IMR-90 (cell line): ENCODE results near the gene PLA2G4F. TPM values are rescaled to one million over a fixed set of nuclear protein-coding genes. Genes with fewer than 3 reads are reported as not detected.

Experiments used
- ATAC-seq: fragments of 200-7000 bp; cut with Tn5 transposase; 2 replicates; pipeline ENCODE4 v1.9.1; 2020; ENCODE audit warnings: low read depth, mild to moderate bottlenecking, moderate library complexity
- BruUV-seq: library from RNA; stranded (reverse); fragments of 400-500 nt; replicated peaks from 2 replicates; lab custom pipeline; 2021; lab: Mats Ljungman, UMichigan
- CTCF ChIA-PET: fragments of 300-600 bp; formaldehyde crosslinking; extraction: SDS; loops from one replicate; lab custom pipeline; 2021; ENCODE audit warnings: antibody characterized with exemption; lab: Yijun Ruan, JAX
- POLR2A ChIA-PET: fragments of 300-600 bp; sonication (Branson Sonifier 250); formaldehyde crosslinking; loops from one replicate; lab custom pipeline; 2022; ENCODE audit warnings: antibody characterized with exemption; ENCODE audit not compliant: unreplicated experiment; lab: Charles Lee
- DNase-seq: peaks from one replicate; pipeline ENCODE4 v3.0.0; 2013
- H2AFZ ChIP-seq: replicated peaks from 2 replicates; pipeline ENCODE3; 2013; ENCODE audit warnings: low read length, mild to moderate bottlenecking; ENCODE audit not compliant: poor library complexity
- H2AK5ac ChIP-seq: 2 replicates; pipeline ENCODE4 v1.6.1; 2013; ENCODE audit warnings: low read depth, low read length, inconsistent platforms
- H2AK9ac ChIP-seq: replicated peaks from 2 replicates; pipeline ENCODE3; 2013; ENCODE audit warnings: mild to moderate bottlenecking, low read depth, low read length, moderate library complexity; ENCODE audit not compliant: poor library complexity
- H2BK120ac ChIP-seq: 2 replicates; pipeline ENCODE4 v1.6.1; 2013; ENCODE audit warnings: low read depth, low read length, inconsistent platforms
- H2BK15ac ChIP-seq: 3 replicates; pipeline ENCODE4 v1.6.1; 2013; ENCODE audit warnings: low read depth, low read length, inconsistent platforms
- H2BK20ac ChIP-seq: 2 replicates; pipeline ENCODE4 v1.6.1; 2013; ENCODE audit warnings: low read depth, mild to moderate bottlenecking, inconsistent platforms, low read length, moderate library complexity
- H2BK5ac ChIP-seq: 2 replicates; pipeline ENCODE4 v1.6.1; 2013; ENCODE audit warnings: mild to moderate bottlenecking, low read depth, low read length, inconsistent platforms; ENCODE audit not compliant: poor library complexity, severe bottlenecking
- H3K14ac ChIP-seq: replicated peaks from 2 replicates; pipeline ENCODE4 v1.6.1; 2013; ENCODE audit warnings: low read depth, low read length, inconsistent platforms
- H3K18ac ChIP-seq: 2 replicates; pipeline ENCODE4 v1.6.1; 2013; ENCODE audit warnings: low read depth, low read length, control low read depth
- H3K23ac ChIP-seq: 2 replicates; pipeline ENCODE4 v1.6.1; 2013; ENCODE audit warnings: low read depth, low read length, inconsistent platforms
- H3K27ac ChIP-seq: 2 replicates; pipeline ENCODE4 v1.5.1; 2013; ENCODE audit warnings: mild to moderate bottlenecking, control low read depth, low read length; ENCODE audit not compliant: insufficient read depth
- H3K27me3 ChIP-seq: 2 replicates; pipeline ENCODE4 v1.6.1; 2013; ENCODE audit warnings: low read length; ENCODE audit not compliant: control insufficient read depth, insufficient read depth
- H3K36me3 ChIP-seq: 2 replicates; pipeline ENCODE4 v1.6.1; 2013; ENCODE audit warnings: low read length, mixed read lengths; ENCODE audit not compliant: control insufficient read depth, insufficient read depth
- H3K4ac ChIP-seq: 2 replicates; pipeline ENCODE4 v1.6.1; 2013; ENCODE audit warnings: low read depth, low read length, inconsistent platforms
- H3K4me1 ChIP-seq: 2 replicates; pipeline ENCODE4 v1.6.1; 2013; ENCODE audit warnings: low read length, mixed read lengths; ENCODE audit not compliant: control insufficient read depth, insufficient read depth
- H3K4me2 ChIP-seq: 2 replicates; pipeline ENCODE4 v1.6.1; 2013; ENCODE audit warnings: low read depth, mild to moderate bottlenecking, control low read depth, low read length, moderate library complexity
- H3K4me3 ChIP-seq: 2 replicates; pipeline ENCODE4 v1.5.1; 2013; ENCODE audit warnings: low read depth, mild to moderate bottlenecking, control low read depth, low read length, moderate library complexity; ENCODE audit not compliant: insufficient read depth
- H3K56ac ChIP-seq: 2 replicates; pipeline ENCODE4 v1.6.1; 2013; ENCODE audit warnings: low read length, inconsistent platforms; ENCODE audit not compliant: insufficient read depth; ENCODE audit errors: extremely low read depth
- H3K79me1 ChIP-seq, 2 experiments: 2 replicates each; pipeline ENCODE4 v1.6.1; 2013; ENCODE audit warnings: low read length in 2 of 2, inconsistent platforms in 1 of 2, low read depth in 1 of 2
- H3K9ac ChIP-seq: 2 replicates; pipeline ENCODE4 v1.6.1; 2013; ENCODE audit warnings: low read depth, low read length, control low read depth
- H3K9me1 ChIP-seq: 2 replicates; pipeline ENCODE4 v1.6.1; 2013; ENCODE audit warnings: low read length, inconsistent platforms; ENCODE audit not compliant: insufficient read depth
- H3K9me3 ChIP-seq: 2 replicates; pipeline ENCODE4 v1.6.1; 2013; ENCODE audit warnings: low read length; ENCODE audit not compliant: control insufficient read depth, insufficient read depth
- H4K20me1 ChIP-seq: 2 replicates; pipeline ENCODE4 v1.6.1; 2013; ENCODE audit warnings: low read length, inconsistent platforms; ENCODE audit not compliant: insufficient read depth
- H4K5ac ChIP-seq: 2 replicates; pipeline ENCODE4 v1.6.1; 2013; ENCODE audit warnings: mild to moderate bottlenecking, low read depth, low read length, control low read depth
- H4K8ac ChIP-seq, 2 experiments: 2 replicates each; pipeline ENCODE4 v1.6.1; 2013; ENCODE audit warnings: low read depth in 2 of 2, low read length in 2 of 2, control low read depth in 1 of 2, inconsistent platforms in 1 of 2
- H4K91ac ChIP-seq: 2 replicates; pipeline ENCODE4 v1.6.1; 2013; ENCODE audit warnings: low read depth, low read length, inconsistent platforms; ENCODE audit not compliant: insufficient read depth
- BHLHE40 ChIP-seq: fragments of 150-350 bp; IDR thresholded peaks from 2 replicates; pipeline ENCODE4 v1.6.1; 2016; ENCODE audit warnings: mild to moderate bottlenecking, low read depth, low read length
- CEBPB ChIP-seq: IDR thresholded peaks from 2 replicates; pipeline ENCODE4 v1.6.1; 2012; ENCODE audit warnings: low read depth, low read length, improper control_type of control experiment
- CHD1 ChIP-seq: IDR thresholded peaks from 2 replicates; pipeline ENCODE4 v1.6.1; 2012; ENCODE audit warnings: low read depth, low read length, improper control_type of control experiment
- FOS ChIP-seq: fragments of 150-350 bp; IDR thresholded peaks from 2 replicates; pipeline ENCODE4 v1.6.1; 2016; ENCODE audit warnings: low read depth, low read length
- MAFK ChIP-seq: IDR thresholded peaks from 2 replicates; pipeline ENCODE4 v1.6.1; 2012; ENCODE audit warnings: low read depth, low read length, improper control_type of control experiment
- MAZ ChIP-seq: IDR thresholded peaks from 2 replicates; pipeline ENCODE4 v1.6.1; 2012; ENCODE audit warnings: low read depth, mild to moderate bottlenecking, low read length, improper control_type of control experiment, moderate library complexity, borderline replicate concordance
- MXI1 ChIP-seq: IDR thresholded peaks from 2 replicates; pipeline ENCODE4 v1.6.1; 2012; ENCODE audit warnings: low read depth, mild to moderate bottlenecking, low read length, moderate library complexity, borderline replicate concordance
- NFE2L2 ChIP-seq: fragments of 150-350 bp; IDR thresholded peaks from 2 replicates; pipeline ENCODE4 v1.6.1; 2016; ENCODE audit warnings: low read depth, mild to moderate bottlenecking, low read length
- POLR2A ChIP-seq: IDR thresholded peaks from 2 replicates; pipeline ENCODE4 v1.6.1; 2012; ENCODE audit warnings: mild to moderate bottlenecking, low read depth, low read length
- RAD21 ChIP-seq: IDR thresholded peaks from 2 replicates; pipeline ENCODE4 v1.6.1; 2012; ENCODE audit warnings: low read length, improper control_type of control experiment
- RCOR1 ChIP-seq: IDR thresholded peaks from 2 replicates; pipeline ENCODE4 v1.6.1; 2012; ENCODE audit warnings: mild to moderate bottlenecking, low read length, improper control_type of control experiment; ENCODE audit not compliant: insufficient replicate concordance
- RFX5 ChIP-seq: IDR thresholded peaks from 2 replicates; pipeline ENCODE4 v1.8.0; 2012; ENCODE audit warnings: low read depth, mild to moderate bottlenecking, low read length, moderate library complexity
- SMC3 ChIP-seq: fragments of 150-350 bp; IDR thresholded peaks from 2 replicates; pipeline ENCODE4 v1.6.1; 2016; ENCODE audit warnings: low read depth, mild to moderate bottlenecking, antibody characterized with exemption, low read length, moderate library complexity
- WGBS, 2 experiments: methylation state at CpG; one replicate each; pipeline versions ENCODE4 v1.1.5 to v1.1.7; 2013; ENCODE audit warnings: missing lambda C conversion rate in 2 of 2; ENCODE audit not compliant: insufficient read length in 1 of 2; ENCODE audit errors: extremely low coverage in 2 of 2; 5-methylcytosine and 5-hydroxymethylcytosine counted together
- dilution Hi-C: fragments of 300-500 bp; cut with HindIII; formaldehyde crosslinking; loops from one replicate; pipeline ENCODE4 v1.14.3; 2018; ENCODE audit warnings: low sequenced_read_pairs; ENCODE audit not compliant: unreplicated experiment
- in situ Hi-C: fragments of 300-500 bp; cut with MboI; formaldehyde crosslinking; loops from 3 replicates; pipeline ENCODE4 v1.14.3; 2019; ENCODE audit warnings: low sequenced_read_pairs, inconsistent platforms, mixed read lengths
- intact Hi-C: fragments of 100-400 bp; cut with micrococcal nuclease; formaldehyde crosslinking; loops from 2 replicates; pipeline ENCODE4 v1.10.0; 2022
- polyA plus RNA-seq, 3 experiments: library from polyadenylated mRNA; depleted of rRNA; stranded (reverse); fragments of >200 nt; gene quantifications; 2 replicates each; pipeline ENCODE4 v1.2.3, GENCODE V29; 2012; ENCODE audit warnings: low replicate concordance in 1 of 3
- total RNA-seq: library from RNA; depleted of rRNA; stranded (reverse); fragments of >200 nt; gene quantifications from 2 replicates; pipeline ENCODE4 v1.2.3, GENCODE V29; 2012
- TF ChIP-seq, protein P1 (sequence below): fragments of 150-350 bp; IDR thresholded peaks from 2 replicates; pipeline ENCODE4 v1.6.1; 2017; ENCODE audit warnings: mild to moderate bottlenecking, antibody characterized with exemption, low read length, low read depth
- TF ChIP-seq, protein P2 (sequence below): fragments of 150-350 bp; IDR thresholded peaks from 2 replicates; pipeline ENCODE4 v1.6.1; 2016; ENCODE audit warnings: low read depth, mild to moderate bottlenecking, low read length, moderate library complexity, borderline replicate concordance
- TF ChIP-seq, protein P3 (sequence below): conservative IDR thresholded peaks from 2 replicates; pipeline ENCODE4 v1.5.1; 2012; ENCODE audit warnings: mild to moderate bottlenecking, low read depth, low read length, improper control_type of control experiment

PLA2G4F gene
- total and polyA plus RNA-seq, 2 of the 4 experiments (the other 2 are of a cell fraction) = not detected

DNA sequence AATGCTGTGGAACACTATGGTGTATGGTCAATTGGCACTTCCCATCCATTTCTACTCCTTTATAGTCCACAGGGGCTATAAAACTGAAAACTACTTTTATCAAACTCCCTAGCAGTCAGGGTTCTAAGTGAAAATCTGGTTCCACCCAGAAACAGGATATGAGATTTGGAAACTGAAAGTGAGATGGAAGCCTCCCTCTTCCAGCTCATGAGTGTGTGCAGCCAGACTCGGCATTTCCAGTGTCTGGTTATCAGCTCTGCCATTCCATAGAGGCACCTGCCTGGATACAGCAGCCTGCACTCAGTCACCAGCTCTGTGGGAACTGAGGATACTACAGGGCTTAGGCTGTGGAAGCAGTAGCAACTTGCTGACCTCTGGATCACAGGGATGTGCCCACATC lies 14.7 kb upstream of the PLA2G4F start:
- Histone ChIP-seq H3K4ac (no peak overlapping the region), H3K9ac (no peak overlapping the region), H3K23ac (no peak overlapping the region), H3K36me3 (peaks cover 58% of the 10 kb centered on the region), H4K20me1 (no peaks in the 10 kb centered on the region; the same call in 1 of the 2 replicates), H3K9me1 (peaks cover 6% of the 10 kb centered on the region; the same call in 1 of the 2 replicates), H2AK9ac (no peak overlapping the region), H2BK5ac (no peak overlapping the region), H3K27me3 (no peaks in the 10 kb centered on the region), H4K91ac (no peak overlapping the region), H2AK5ac (no peak overlapping the region), H3K4me2 (no peak overlapping the region), H3K56ac (no peak overlapping the region), H2BK15ac (no peak overlapping the region), H2BK20ac (no peak overlapping the region), H2BK120ac (no peak overlapping the region), H3K4me1 (no peaks in the 10 kb centered on the region), H2AFZ (no peak overlapping the region), H4K5ac (no peak overlapping the region), H3K79me1 (peaks cover 0 to 8% of the 10 kb centered on the region in 2 experiments; a peak in 3 of 4 replicates), H3K27ac (no peak overlapping the region), H3K18ac (no peak overlapping the region), H3K9me3 (no peaks in the 10 kb centered on the region), H4K8ac (no peak overlapping the region), H3K14ac (no peak overlapping the region), H3K4me3 (no peak overlapping the region)
- ChIA-PET CTCF (no interaction called here), POLR2A (no interaction called here)
- intact Hi-C loops (no loop called here), in situ Hi-C loops (no loop called here), dilution Hi-C loops (no loop called here)
- TF ChIP-seq MAZ (no peak), MXI1 (no peak), POLR2A (no peak), RCOR1 (no peak), FOS (no peak), BHLHE40 (no peak), SMC3 (no peak), RAD21 (no peak), CEBPB (no peak), CHD1 (no peak), RFX5 (no peak), NFE2L2 (no peak), MAFK (no peak)
- TF ChIP-seq, protein P1, sequence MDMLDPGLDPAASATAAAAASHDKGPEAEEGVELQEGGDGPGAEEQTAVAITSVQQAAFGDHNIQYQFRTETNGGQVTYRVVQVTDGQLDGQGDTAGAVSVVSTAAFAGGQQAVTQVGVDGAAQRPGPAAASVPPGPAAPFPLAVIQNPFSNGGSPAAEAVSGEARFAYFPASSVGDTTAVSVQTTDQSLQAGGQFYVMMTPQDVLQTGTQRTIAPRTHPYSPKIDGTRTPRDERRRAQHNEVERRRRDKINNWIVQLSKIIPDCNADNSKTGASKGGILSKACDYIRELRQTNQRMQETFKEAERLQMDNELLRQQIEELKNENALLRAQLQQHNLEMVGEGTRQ = no peak
- TF ChIP-seq, protein P2, sequence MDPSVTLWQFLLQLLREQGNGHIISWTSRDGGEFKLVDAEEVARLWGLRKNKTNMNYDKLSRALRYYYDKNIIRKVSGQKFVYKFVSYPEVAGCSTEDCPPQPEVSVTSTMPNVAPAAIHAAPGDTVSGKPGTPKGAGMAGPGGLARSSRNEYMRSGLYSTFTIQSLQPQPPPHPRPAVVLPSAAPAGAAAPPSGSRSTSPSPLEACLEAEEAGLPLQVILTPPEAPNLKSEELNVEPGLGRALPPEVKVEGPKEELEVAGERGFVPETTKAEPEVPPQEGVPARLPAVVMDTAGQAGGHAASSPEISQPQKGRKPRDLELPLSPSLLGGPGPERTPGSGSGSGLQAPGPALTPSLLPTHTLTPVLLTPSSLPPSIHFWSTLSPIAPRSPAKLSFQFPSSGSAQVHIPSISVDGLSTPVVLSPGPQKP = no peak
- TF ChIP-seq, protein P3, sequence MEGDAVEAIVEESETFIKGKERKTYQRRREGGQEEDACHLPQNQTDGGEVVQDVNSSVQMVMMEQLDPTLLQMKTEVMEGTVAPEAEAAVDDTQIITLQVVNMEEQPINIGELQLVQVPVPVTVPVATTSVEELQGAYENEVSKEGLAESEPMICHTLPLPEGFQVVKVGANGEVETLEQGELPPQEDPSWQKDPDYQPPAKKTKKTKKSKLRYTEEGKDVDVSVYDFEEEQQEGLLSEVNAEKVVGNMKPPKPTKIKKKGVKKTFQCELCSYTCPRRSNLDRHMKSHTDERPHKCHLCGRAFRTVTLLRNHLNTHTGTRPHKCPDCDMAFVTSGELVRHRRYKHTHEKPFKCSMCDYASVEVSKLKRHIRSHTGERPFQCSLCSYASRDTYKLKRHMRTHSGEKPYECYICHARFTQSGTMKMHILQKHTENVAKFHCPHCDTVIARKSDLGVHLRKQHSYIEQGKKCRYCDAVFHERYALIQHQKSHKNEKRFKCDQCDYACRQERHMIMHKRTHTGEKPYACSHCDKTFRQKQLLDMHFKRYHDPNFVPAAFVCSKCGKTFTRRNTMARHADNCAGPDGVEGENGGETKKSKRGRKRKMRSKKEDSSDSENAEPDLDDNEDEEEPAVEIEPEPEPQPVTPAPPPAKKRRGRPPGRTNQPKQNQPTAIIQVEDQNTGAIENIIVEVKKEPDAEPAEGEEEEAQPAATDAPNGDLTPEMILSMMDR = no peak
- no peak for DNase-seq
- 100% methylated on average over 1 of the region's 1 CpG; no CpG with 5 or more reads in 1 of the 2 experiments for WGBS, 2 experiments
- no peak for ATAC-seq
- no TSS peak for BruUV-seq
